Measurements from ENCODE around the gene IPO4.

IPO4 gene

GRCh38 chr14:24149302-24149969 lies 39.2 kb downstream of the IPO4 start:
- DNase-seq (ENCODE audit: low read depth in 3 of 3) = no peak

GRCh38 chr14:24147761-24148428 lies 40.7 kb downstream of the IPO4 start:
- DNase-seq (ENCODE audit: low read depth in 3 of 3) = no peak

- peak; percentile 95 to 99 (median 96) for DNase-seq (ENCODE audit: low read depth in 3 of 3)
Measured at GRCh38 chr14:24146978-24147760, 41.4 kb downstream of the IPO4 start, which contains the start of gene RNF31. Gene RNF31 (plus strand): TSS chr14:24147498. CDS start chr14:24147699, 201 bp downstream.

- peak; percentile 77 to 94 (median 78) for DNase-seq (ENCODE audit: low read depth in 3 of 3)
Measured at GRCh38 chr14:24146453-24146977, 42.1 kb downstream of the IPO4 start, which contains the start of gene PSME2. Gene PSME2 (minus strand): TSS chr14:24146610. CDS start chr14:24146581, 29 bp downstream.

- no peak for DNase-seq (ENCODE audit: low read depth in 3 of 3)
Measured at GRCh38 chr14:24145690-24146452, 42.7 kb downstream of the IPO4 start.

GRCh38 chr14:24145219-24145618 lies 43.4 kb downstream of the IPO4 start:
- no peak for DNase-seq (ENCODE audit: low read depth in 3 of 3)

GRCh38 chr14:24144451-24144850 lies 44.2 kb downstream of the IPO4 start:
- DNase-seq (ENCODE audit: low read depth in 3 of 3) = no peak

- no peak for DNase-seq (ENCODE audit: low read depth in 3 of 3)
Measured at GRCh38 chr14:24143511-24143910, 45.1 kb downstream of the IPO4 start.

GRCh38 chr14:24141097-24141880 lies 47.3 kb downstream of the IPO4 start, which contains the start of gene EMC9:
Gene EMC9 (minus strand): TSS chr14:24141591. CDS start chr14:24141304, 287 bp downstream.
- peak; percentile 97 to 100 (median 100) for DNase-seq (ENCODE audit: low read depth in 3 of 3)

GRCh38 chr14:24139272-24139934 lies 49.2 kb downstream of the IPO4 start:
- peak in 1 of 3 experiments; percentile 34 for DNase-seq (ENCODE audit: low read depth in 3 of 3)

- DNase-seq (ENCODE audit: low read depth in 3 of 3) = no peak
Measured at GRCh38 chr14:24138396-24139271, 50.0 kb downstream of the IPO4 start.

GRCh38 chr14:24137529-24138395 lies 50.9 kb downstream of the IPO4 start:
- DNase-seq (ENCODE audit: low read depth in 3 of 3) = no peak

GRCh38 chr14:24136684-24137528 lies 51.7 kb downstream of the IPO4 start:
- no peak for DNase-seq (ENCODE audit: low read depth in 3 of 3)

- DNase-seq (ENCODE audit: low read depth in 3 of 3) = peak; percentile 88 to 94 (median 91)
Measured at GRCh38 chr14:24135834-24136683, 52.6 kb downstream of the IPO4 start, which contains the start of gene PSME1. Gene PSME1 (plus strand): TSS chr14:24136194. CDS start chr14:24136263, 69 bp downstream.

- DNase-seq (ENCODE audit: low read depth in 3 of 3) = no peak
Measured at GRCh38 chr14:24135584-24135833, 53.1 kb downstream of the IPO4 start.

GRCh38 chr14:24133735-24134134 lies 54.9 kb downstream of the IPO4 start:
- no peak for DNase-seq (ENCODE audit: low read depth in 3 of 3)

All from stimulated activated CD4-positive, alpha-beta T cell treated with anti-CD3 and anti-CD28 coated beads, TNF-alpha, amount 100 ng/mL, for 24 hours (primary cell).